Activated naive CD4-positive, alpha-beta T cell treated with anti-CD3 and anti-CD28 coated beads, Interleukin-2, amount 10 ng/mL, durations not matched to agents 7 days and 5 days (primary cell): Measurements from ENCODE around the gene VEGFA.
"Not testable (repeated sequence)": the region's sequence is repeated elsewhere in the genome, so short reads cannot be mapped to it uniquely, and the experiment has no call there.

Source experiments
- CTCF ChIA-PET: fragments of 350-600 bp; sonication (Branson Sonifier 250); formaldehyde crosslinking; loops from one replicate; lab custom pipeline; 2021; ENCODE audit warnings: antibody characterized with exemption; lab: Charles Lee
- DNase-seq: peaks from one replicate; pipeline ENCODE4 v3.0.0-alpha.2; 2020
- H3K27ac Mint-ChIP-seq: one replicate; pipeline ENCODE4 v1.8.0; 2021; ENCODE audit warnings: mild to moderate bottlenecking, moderate library complexity, mixed read lengths
- H3K27me3 Mint-ChIP-seq: one replicate; pipeline ENCODE4 v1.8.0; 2021; ENCODE audit warnings: mild to moderate bottlenecking, mixed read lengths
- H3K36me3 Mint-ChIP-seq: one replicate; pipeline ENCODE4 v1.8.0; 2021; ENCODE audit warnings: mixed read lengths
- H3K4me1 Mint-ChIP-seq: one replicate; pipeline ENCODE4 v1.8.0; 2021; ENCODE audit warnings: mixed read lengths
- H3K4me3 Mint-ChIP-seq: one replicate; pipeline ENCODE4 v1.8.0; 2021; ENCODE audit warnings: mild to moderate bottlenecking, moderate library complexity, mixed read lengths
- H3K9me3 Mint-ChIP-seq: one replicate; pipeline ENCODE4 v1.8.0; 2021; ENCODE audit warnings: mixed read lengths

VEGFA gene

DNA sequence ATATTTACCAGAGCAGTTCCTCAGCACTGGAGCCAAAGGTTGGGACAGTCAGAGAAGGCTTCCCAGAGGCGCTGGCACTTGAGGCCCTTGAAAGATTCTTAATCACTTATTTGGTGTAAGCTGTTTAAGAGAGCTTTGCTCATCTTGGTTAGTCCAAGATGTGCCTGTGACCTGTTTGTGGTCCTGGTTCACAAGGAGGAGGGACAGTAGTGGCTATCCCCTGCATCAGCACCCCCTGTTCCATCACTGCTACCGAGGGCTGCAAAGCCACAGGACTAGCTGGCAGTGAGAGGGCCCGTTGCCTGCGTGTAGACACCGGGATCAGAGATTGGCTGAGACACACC, 35.7 kb downstream of the VEGFA start:
- H3K27me3 Mint-ChIP-seq: peaks cover 25% of the 10 kb centered on the region
- no peaks in the 10 kb centered on the region for H3K9me3 Mint-ChIP-seq
- no peak overlapping the region for H3K27ac Mint-ChIP-seq
- no peak overlapping the region for H3K4me3 Mint-ChIP-seq
- CTCF ChIA-PET: interaction anchor here (1.7 kb wide), 1 partner anchor 31 kb away, joined by 7 read pairs; no protein-coding TSS in a partner anchor
- no peaks in the 10 kb centered on the region for H3K36me3 Mint-ChIP-seq
- DNase-seq: no peak
- peaks cover 5% of the 10 kb centered on the region for H3K4me1 Mint-ChIP-seq

DNA sequence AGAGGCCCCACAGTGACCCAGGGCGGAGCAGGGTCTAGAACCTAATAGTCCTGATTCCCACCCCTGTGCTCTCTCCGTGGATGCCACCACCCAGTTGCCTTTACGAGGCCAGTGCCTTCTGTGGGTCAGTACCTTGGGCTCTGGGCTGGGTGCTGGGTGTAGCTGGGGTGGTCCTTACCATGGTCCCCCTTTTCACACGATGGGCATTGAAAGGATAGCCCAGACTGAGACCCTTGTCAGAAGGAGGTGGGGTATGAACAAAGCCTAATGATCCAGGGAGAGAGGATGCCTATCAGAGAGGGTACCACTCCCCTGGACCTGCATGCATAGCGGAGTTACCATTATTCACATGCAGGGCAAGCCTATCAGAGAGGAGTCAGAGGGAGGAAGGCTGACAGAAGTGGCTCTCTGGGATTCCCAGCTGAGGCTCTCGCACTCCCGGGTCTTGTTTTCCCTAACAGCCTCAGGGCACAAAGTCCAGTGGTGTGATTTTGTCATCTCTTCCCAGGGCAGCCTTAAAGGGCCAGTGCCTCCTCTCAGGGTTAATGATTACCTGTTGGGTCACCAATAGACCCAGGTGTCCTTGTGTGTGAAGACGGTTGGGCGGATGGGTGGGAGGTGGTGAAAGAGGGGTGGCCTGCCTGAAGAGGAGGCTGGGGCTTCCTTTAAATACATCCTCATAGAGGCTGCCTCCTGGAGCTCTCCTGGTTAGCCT, 36.2 kb downstream of the VEGFA start:
- H3K4me1 Mint-ChIP-seq: peaks cover 3% of the 10 kb centered on the region
- H3K27me3 Mint-ChIP-seq: peaks cover 25% of the 10 kb centered on the region
- no peaks in the 10 kb centered on the region for H3K9me3 Mint-ChIP-seq
- H3K4me3 Mint-ChIP-seq: no peak overlapping the region
- no peak overlapping the region for H3K27ac Mint-ChIP-seq
- DNase-seq: no peak
- no peaks in the 10 kb centered on the region for H3K36me3 Mint-ChIP-seq
- CTCF ChIA-PET: interaction anchor here (1.7 kb wide), 1 partner anchor 32 kb away, joined by 7 read pairs; no protein-coding TSS in a partner anchor

DNA sequence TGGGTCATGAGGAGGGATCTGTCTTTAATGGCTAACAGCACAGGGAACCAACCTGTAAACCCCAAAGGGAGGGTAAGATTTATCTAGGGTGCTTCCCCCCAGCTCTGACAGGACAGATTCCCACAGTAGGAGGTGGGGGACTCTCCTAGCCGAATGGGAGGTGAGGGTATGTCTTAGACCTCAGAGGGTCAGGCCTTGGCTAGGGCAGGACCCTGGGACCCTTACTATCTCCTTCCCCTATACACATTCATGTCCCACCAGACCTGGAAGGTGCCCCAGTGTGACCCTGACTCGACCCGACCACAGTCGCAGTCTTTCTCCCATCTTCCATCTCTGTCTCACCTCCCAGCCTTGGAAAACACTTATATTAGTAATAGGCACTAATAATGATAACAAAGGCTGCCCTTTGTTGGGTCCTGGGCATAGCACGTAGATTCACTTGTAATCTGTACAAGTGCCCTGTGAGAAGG, 36.8 kb downstream of the VEGFA start:
- Mint-ChIP-seq H3K27me3 (peaks cover 25% of the 10 kb centered on the region), H3K27ac (no peak overlapping the region), H3K9me3 (no peaks in the 10 kb centered on the region), H3K36me3 (no peaks in the 10 kb centered on the region), H3K4me3 (no peak overlapping the region), H3K4me1 (peaks cover 3% of the 10 kb centered on the region)
- no peak for DNase-seq
- CTCF ChIA-PET: interaction anchor here (1.3 kb wide), 1 partner anchor 38 kb away, joined by 4 read pairs; no protein-coding TSS in a partner anchor

DNA sequence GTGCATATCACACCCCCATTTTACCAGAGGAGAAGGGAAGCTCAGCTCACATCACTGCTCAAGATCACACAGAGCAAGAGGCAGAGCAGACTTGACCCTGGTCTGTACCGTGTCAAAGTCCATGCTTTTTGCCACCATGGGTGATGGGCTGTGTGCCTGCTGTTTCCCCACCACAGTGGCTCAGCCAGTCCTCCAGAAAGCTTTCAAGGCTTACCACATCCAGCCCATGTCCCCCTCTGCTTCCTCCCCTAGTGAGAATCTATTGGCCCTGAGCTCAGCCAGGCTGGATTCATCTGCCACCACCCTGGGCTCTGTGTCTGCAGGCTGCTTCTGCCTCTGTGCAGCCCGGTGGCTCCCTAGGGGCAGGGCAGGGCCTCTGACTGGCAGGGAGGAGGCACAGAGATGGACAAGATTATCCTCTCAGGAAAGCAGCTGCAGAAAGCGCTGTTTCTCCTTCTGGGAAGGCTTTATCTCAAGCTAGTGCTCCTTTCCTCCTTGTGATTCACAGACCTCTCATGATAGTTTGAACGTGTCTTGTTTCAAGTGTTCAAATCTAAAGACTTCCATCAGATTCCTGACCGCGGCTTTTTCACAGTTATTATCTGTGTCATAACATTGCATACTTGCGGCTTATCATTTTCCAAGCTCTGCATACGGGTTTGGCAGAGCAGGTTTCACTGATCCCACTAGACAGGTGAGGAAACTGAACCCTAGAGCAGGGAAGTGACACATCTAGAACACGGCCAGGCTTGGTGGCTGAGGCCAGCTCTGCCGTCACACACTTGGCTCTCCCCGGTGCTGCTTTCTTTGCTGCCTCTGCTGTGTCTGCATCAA, 37.4 kb downstream of the VEGFA start:
- DNase-seq: no peak
- no peaks in the 10 kb centered on the region for H3K9me3 Mint-ChIP-seq
- H3K4me3 Mint-ChIP-seq: no peak overlapping the region
- H3K36me3 Mint-ChIP-seq: no peaks in the 10 kb centered on the region
- peaks cover 3% of the 10 kb centered on the region for H3K4me1 Mint-ChIP-seq
- CTCF ChIA-PET: interaction anchor here (1.1 to 1.3 kb wide), 2 partner anchors 38 to 83 kb away, joined by 3 to 4 read pairs; no protein-coding TSS in a partner anchor
- H3K27ac Mint-ChIP-seq: no peak overlapping the region
- peaks cover 25% of the 10 kb centered on the region for H3K27me3 Mint-ChIP-seq

DNA sequence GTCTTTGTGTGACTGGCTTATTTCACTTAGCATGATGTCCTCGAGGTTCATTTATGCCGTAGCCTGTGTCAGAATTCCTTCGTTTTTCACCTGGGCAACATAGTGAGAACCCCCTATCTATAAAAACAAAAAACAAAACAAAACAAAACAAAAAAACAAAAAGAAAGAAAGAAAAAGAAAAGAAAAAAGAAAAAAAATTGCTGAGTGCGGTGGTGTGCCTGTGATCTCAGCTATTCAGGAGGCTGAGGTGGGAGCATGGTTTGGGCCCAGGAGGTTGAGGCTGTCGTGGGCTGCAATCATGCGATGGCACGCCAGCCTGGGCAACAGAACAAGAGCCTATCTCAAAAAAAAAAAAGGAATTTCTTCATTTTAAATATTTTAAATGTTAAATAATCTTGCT, 38.4 kb downstream of the VEGFA start:
- H3K27me3 Mint-ChIP-seq: peaks cover 30% of the 10 kb centered on the region
- peaks cover 10% of the 10 kb centered on the region for H3K4me1 Mint-ChIP-seq
- no peak overlapping the region for H3K4me3 Mint-ChIP-seq
- no peaks in the 10 kb centered on the region for H3K9me3 Mint-ChIP-seq
- no peak overlapping the region for H3K27ac Mint-ChIP-seq
- no peak for DNase-seq
- CTCF ChIA-PET: no interaction called here
- no peaks in the 10 kb centered on the region for H3K36me3 Mint-ChIP-seq

DNA sequence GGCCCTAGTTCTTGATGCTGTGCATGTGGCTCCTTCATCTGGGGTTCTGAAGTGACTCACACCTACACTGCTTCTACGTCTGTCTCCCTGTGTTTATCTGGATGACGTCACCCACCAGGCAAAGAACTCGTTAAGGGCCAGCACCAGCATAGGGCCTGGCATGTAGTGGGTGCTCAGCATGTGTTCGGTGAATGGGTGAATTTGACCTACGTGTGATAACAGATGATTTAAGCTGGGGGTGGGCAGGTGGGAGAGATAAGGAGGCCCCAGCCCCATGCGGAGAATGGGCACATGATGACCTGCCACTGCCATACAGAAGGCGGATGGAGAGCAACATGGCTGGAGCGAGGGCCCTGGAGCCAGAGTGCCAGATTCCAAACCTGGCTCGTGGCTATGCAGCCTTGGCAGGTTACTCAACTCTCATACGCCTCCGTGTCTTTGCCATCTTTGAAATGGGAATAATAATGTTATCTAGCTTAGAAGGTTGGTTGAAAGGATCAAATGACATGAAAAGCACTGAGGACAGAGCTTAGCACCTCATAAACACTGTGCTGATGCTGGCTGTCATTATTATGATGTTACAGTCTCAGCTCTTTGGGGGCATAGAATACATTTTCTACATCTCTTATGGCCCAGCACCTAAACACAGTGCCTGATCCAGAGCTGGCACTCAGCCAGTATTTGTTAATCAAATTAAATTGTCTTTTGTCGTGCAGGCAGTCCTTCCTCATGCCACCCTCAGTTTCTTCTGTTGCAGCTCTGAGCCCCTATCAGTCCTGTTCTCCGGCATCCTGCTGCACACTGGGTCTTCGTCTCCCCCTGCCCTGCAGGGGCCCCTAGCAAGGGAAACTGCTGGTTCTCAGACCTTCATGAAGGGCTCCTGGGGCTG, 39.6 kb downstream of the VEGFA start:
- H3K4me1 Mint-ChIP-seq: peaks cover 11% of the 10 kb centered on the region
- H3K27ac Mint-ChIP-seq: no peak overlapping the region
- peaks cover 30% of the 10 kb centered on the region for H3K27me3 Mint-ChIP-seq
- no peak overlapping the region for H3K4me3 Mint-ChIP-seq
- DNase-seq: no peak
- no peaks in the 10 kb centered on the region for H3K36me3 Mint-ChIP-seq
- CTCF ChIA-PET: interaction anchor here (1.0 kb wide), 1 partner anchor 35 kb away, joined by 4 read pairs; no protein-coding TSS in a partner anchor
- no peaks in the 10 kb centered on the region for H3K9me3 Mint-ChIP-seq

GRCh38 chr6:43810965-43811732, 41.1 kb downstream of the VEGFA start:
- DNase-seq: no peak
- Mint-ChIP-seq H3K27me3 (peaks cover 33% of the 10 kb centered on the region), H3K36me3 (no peaks in the 10 kb centered on the region), H3K9me3 (no peaks in the 10 kb centered on the region), H3K27ac (peak overlapping the region; percentile 25), H3K4me1 (peaks cover 11% of the 10 kb centered on the region), H3K4me3 (no peak overlapping the region)
- CTCF ChIA-PET: no interaction called here

- Mint-ChIP-seq H3K27ac (no peak overlapping the region), H3K4me1 (peaks cover 11% of the 10 kb centered on the region), H3K9me3 (no peaks in the 10 kb centered on the region), H3K4me3 (no peak overlapping the region), H3K27me3 (peaks cover 27% of the 10 kb centered on the region), H3K36me3 (no peaks in the 10 kb centered on the region)
- DNase-seq: no peak
- CTCF ChIA-PET: no interaction called here
These were observed 41.7 kb downstream of the VEGFA start for GRCh38 chr6:43811733-43812099.

- CTCF ChIA-PET: no interaction called here
- Mint-ChIP-seq H3K4me1 (peaks cover 11% of the 10 kb centered on the region), H3K36me3 (no peaks in the 10 kb centered on the region), H3K27me3 (peaks cover 26% of the 10 kb centered on the region), H3K27ac (peak overlapping the region; percentile 8), H3K9me3 (no peaks in the 10 kb centered on the region), H3K4me3 (no peak overlapping the region)
- peak; percentile 40 for DNase-seq
These were observed 43.0 kb downstream of the VEGFA start for GRCh38 chr6:43812850-43813578.

- Mint-ChIP-seq H3K4me3 (no peak overlapping the region), H3K36me3 (no peaks in the 10 kb centered on the region), H3K4me1 (peaks cover 11% of the 10 kb centered on the region), H3K27ac (no peak overlapping the region), H3K27me3 (peaks cover 26% of the 10 kb centered on the region), H3K9me3 (no peaks in the 10 kb centered on the region)
- DNase-seq: no peak
- CTCF ChIA-PET: no interaction called here
These were observed 44.1 kb downstream of the VEGFA start for GRCh38 chr6:43814111-43814510.

GRCh38 chr6:43814865-43815264, 44.9 kb downstream of the VEGFA start:
- Mint-ChIP-seq H3K36me3 (no peaks in the 10 kb centered on the region), H3K4me3 (no peak overlapping the region), H3K4me1 (peaks cover 11% of the 10 kb centered on the region), H3K27ac (no peak overlapping the region), H3K27me3 (peaks cover 29% of the 10 kb centered on the region), H3K9me3 (no peaks in the 10 kb centered on the region)
- CTCF ChIA-PET: interaction anchor here (1.0 kb wide), 1 partner anchor 248 kb away, joined by 3 read pairs; no protein-coding TSS in a partner anchor
- DNase-seq: no peak

DNA sequence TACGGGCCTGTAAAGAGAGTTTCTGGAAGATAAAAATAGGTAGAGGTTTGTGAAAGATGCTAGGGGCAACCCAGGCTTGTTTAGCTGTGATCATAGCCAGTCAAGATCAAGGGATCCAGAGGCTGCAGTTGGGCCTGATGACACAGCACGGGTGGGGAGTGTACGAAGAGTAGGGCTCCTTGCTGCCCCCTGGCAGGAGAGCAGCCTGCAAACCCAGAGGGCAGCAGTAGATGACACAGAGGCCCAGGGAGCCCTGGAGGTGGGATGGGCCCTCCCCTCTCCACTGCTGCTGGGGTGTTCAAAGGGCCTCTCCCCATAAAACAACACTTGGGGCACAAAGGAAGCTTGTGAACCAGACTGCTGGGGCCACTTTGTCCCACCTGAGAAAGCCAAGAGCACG, 47.2 kb downstream of the VEGFA start:
- Mint-ChIP-seq H3K27ac (no peak overlapping the region), H3K27me3 (peaks cover 22% of the 10 kb centered on the region), H3K4me3 (no peak overlapping the region), H3K4me1 (peaks cover 11% of the 10 kb centered on the region), H3K36me3 (no peaks in the 10 kb centered on the region), H3K9me3 (no peaks in the 10 kb centered on the region)
- CTCF ChIA-PET: interaction anchor here (0.7 to 1.5 kb wide), 3 partner anchors 15 to 92 kb away, joined by 3 to 5 read pairs (median 4); no protein-coding TSS in a partner anchor
- DNase-seq: peak; percentile 44

GRCh38 chr6:43818973-43819372, 49.0 kb downstream of the VEGFA start:
- H3K27me3 Mint-ChIP-seq: peaks cover 24% of the 10 kb centered on the region
- H3K36me3 Mint-ChIP-seq, H3K27ac Mint-ChIP-seq, H3K4me1 Mint-ChIP-seq, CTCF ChIA-PET, DNase-seq, H3K4me3 Mint-ChIP-seq, H3K9me3 Mint-ChIP-seq: not testable (repeated sequence)
